AG08396 (cell line): ENCODE results near the gene SMYD4.
A peak's percentile ranks its signal among the peaks of the same experiment; 100 is the strongest.
"Not testable (repeated sequence)": the region's sequence is repeated elsewhere in the genome, so short reads cannot be mapped to it uniquely, and the experiment has no call there.

ENCODE experiments used
- DNase-seq: peaks from one replicate; pipeline ENCODE4 v3.0.0; 2012; ENCODE audit warnings: low spot score, mixed read lengths

The SMYD4 gene

DNA sequence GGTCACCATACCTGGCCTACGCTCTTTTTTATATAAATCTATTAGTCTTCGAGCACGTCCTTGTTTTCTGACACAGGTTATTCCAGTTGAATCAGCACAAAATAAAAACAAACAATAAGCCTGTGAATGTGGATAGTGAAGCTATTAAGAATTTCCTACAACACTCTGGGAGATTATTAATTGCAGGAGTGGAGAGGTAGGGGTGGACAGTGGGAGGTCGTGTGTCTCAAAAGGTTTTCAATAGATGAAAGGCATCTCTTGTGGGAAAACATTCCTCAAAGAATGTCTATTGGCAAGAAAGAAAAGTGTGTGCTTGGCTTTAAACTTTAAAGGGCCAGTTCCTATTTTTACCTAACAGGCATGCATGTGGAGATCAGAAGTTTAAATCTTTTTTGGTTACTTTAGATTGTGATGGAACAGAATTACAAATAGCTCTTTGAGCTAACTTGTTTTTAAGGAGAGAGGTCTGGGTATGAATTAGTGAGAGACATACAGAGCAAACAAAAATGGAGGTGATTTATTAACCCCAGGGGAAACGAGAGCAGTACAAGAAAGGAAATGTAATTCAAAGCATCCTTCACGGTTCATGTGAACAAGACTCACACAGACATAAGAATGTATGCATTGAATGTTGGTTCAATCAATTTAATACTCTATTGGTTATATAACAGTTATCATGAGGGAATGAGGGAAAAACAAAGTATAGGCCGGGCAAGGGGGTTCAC lies 9.0 kb downstream of the SMYD4 start:
- DNase-seq: no peak

DNA sequence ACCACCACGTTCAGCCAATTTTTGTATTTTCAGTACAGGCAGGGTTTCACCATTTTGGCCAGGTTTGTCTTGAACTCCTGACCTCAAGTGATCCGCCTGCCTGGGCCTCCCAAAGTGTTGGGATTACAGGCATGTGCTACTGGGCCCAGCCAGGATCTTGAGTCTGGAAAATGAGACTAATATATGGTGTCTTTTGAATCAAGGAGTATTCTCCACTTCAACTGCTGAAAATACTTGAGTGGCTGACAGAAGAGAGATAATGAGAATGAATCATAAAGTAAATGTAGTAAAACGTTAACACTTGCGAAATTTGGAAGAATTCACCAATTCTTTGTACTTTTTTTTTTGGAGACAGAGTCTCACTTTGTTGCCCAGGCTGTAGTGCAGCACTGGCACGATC lies 16.6 kb downstream of the SMYD4 start:
- DNase-seq: no peak

DNA sequence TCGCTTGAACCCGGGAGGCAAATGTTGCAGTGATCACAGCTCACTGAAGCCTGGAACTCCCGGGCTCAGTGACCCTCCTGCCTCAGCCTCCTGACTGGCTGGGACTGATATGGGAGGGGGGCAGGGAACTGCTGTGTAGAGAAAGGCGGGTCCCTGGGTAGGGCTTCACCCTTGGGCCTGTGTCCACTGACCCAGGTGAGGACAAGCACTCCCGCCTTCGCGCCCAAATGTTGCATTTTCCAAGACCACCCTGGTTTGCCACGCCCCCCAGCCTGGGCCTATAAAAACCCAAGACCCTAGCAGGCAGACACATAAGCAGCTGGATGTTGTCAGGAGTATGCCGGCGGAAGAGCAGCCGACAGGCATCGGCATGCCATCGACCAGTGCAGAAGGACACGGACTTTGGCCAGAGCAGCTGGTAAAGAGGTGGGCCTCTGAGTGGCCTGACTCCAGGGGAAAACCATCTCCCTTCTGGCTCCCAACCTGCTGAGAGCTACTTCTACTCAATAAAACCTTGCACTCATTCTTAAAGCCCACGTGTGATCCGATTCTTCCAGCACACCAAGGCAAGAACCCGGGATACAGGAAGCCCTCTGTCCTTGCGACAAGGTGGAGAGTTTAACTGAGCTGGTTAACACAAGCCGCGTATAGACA lies 19.1 kb downstream of the SMYD4 start:
- DNase-seq: no peak

DNA sequence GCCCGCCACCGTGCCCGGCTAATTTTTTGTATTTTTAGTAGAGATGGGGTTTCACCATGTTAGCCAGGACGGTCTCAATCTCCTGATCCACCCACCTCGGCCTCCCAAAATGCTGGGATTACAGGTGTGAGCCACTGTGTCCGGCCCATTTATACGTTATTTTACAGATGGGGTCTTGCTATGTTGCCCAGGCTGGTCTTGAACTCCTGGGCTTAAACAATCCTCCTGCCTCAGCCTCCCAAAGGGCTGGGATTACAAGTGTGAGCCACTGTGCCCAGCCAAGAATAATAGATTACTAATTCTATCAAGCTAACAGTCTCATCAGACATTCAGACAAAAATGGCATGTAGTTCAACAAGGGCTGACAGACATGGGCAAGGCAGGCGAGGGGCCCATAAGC lies 19.9 kb downstream of the SMYD4 start:
- DNase-seq: not testable (repeated sequence)

DNA sequence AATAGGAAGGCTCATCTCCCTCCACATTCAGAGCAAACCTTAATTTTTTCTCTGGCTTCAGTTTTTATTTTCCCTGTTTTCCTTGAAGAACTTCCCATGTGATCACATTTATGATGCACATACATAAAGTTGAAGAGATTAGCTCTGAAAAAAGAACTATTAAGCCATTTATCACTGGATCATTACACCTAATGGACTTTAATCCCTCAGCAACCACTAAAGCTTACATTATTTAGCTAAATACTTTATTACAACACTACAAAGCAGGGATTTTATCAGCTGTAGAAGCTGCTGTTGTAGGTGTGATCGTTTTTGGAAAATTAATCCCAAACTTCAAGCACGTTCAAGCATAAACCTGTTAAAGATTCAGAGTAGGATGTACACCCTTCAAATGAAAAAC lies 21.1 kb downstream of the SMYD4 start:
- DNase-seq: no peak

DNA sequence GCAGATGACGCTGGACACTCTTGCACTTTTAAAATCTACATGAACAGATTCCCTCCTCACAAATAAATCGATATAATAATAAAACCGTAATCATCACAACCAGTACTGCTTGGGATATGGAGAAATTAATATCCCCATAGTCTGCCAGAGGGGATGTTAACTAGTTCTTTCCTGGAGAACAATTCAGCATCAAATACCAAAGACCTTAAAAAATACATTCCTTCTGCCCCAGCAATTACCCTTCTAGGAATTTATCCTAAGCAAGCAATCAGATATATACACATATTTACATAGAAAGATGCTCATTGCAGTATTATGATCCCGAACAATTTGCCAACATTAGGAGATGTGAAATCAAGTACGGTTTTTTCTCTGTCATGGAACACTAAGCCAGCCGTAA lies 21.8 kb downstream of the SMYD4 start:
- DNase-seq: no peak

DNA sequence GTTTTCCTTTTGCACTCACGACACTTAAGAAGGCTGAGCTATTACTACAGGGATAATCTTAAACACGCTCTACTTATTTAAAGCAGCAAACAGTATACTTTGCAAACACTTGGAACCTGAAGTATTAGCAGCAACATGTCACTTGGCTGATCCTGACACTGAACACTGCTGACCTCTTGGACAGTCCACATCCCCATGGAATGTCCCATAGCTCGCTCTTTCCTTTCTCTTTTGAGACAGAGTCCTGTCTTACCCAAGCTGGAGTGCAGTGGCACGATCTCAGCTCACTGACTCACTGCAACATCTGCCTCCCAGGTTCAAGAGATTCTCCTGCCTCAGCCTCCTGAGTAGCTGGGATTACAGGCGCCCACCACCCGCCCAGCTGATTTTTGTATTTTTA lies 26.4 kb downstream of the SMYD4 start:
- DNase-seq: no peak

DNA sequence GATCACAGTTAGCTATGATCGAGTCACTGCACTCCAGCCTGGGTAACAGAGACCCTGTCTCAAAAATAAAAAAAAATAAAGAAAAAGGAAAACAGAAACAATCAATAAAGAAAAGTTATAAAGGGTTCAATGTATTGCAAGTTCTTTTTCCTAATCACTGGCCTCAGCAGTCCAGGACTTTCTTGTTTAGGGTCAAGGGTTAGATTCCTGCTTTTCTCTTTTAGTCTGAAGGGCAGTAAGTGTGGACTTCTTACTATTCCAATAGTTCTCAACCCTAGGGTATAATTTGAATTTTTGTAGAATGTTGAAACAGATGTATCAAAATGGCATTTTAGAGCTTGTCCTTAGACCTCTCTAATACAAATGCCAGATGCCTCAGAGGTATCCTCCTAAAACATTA lies 27.3 kb downstream of the SMYD4 start:
- no peak for DNase-seq

DNA sequence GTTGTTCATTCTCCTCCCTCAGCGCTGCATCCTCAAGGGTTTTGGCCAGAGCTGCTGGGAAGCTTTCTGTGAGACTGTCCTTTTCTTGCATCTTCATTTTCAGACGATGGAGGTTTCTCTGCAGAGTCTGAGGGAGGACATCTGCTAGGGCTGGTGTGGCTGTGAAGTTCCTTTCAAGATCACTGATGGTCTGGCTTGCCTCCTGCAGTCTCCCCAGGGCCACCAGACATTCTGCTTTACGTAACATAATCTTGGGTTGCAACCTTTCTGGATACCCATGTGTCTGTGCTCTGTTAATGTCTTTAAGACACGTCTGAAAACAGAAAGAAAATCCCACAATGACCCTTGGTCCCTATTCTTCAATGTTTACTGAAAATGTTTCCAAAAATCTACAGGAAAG lies 29.0 kb downstream of the SMYD4 start:
- DNase-seq: no peak

DNA sequence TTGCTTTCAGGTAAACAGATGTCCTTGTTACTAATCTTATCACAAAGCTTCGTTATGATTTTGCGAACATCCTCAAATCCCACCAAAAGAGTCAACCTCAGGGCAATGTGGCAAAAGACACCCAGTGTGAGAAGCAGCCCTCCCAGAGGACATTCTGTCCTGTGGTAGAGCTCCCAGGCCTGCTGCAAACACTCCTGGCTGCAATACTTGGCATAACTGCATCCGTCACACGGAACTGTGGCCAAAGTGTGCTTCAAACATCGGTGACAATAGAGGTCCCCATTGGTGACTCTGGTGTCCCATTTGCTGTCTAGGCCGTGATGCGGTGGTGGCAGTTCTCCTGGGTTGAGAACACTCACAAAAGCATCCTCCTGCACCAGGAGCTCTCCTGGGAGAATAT lies 29.5 kb downstream of the SMYD4 start:
- DNase-seq: no peak

DNA sequence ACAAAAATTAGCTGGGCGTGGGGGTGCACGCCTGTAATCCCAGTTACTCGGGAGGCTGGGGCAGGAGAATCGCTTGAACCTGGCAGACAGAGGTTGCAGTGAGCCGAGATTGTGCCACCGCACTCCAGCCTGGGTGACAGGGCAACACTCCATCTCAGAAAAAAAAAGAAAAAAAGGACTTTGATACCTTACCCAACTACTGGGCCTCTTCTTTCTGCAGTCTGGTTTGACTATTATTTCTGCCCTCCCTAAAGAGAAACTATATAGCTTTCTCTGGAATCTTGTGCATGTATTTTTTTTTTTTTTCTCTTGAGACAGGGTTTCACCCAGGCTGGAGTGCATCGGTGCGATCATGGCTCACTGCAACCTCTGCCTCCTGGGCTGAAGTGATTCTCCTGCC lies 31.9 kb downstream of the SMYD4 start:
- not testable (repeated sequence) for DNase-seq

DNA sequence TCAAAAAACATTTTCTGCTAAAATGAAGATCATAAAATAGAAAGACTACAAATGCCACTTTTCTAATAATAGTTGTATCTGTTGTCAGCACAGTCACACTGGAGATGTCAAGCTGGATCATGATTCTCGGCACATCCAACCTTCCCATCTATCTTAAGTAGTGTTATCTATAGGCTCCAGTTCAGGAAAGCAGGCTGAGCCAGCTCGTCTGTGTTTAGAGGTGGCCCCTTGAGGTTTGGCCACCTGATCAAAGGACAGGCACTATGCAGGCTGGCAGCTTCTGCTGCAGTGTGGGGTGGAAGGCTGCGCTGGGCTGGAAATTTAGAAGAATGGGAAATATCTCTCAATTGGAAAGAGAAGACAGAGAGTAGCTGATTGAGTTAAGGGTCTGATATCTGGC lies 32.4 kb downstream of the SMYD4 start:
- DNase-seq: no peak

DNA sequence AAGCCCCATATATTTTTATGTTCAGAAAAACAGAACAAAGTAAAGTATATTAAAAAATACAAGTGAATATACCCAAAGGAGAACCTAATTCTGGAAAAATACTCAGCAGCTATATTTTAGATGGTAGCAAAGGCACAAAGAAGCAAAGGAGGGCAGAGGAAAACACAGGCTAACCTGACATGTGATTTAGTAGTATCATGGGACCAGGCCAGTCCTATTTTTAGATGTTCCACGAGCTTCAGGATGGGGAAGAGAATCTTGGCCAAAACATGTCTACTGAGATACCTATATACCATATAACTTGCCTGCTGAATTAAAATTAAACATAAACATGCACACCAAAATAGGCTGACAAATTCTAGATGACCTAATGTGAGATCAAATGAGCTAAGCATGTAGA lies 32.9 kb downstream of the SMYD4 start:
- DNase-seq: no peak

DNA sequence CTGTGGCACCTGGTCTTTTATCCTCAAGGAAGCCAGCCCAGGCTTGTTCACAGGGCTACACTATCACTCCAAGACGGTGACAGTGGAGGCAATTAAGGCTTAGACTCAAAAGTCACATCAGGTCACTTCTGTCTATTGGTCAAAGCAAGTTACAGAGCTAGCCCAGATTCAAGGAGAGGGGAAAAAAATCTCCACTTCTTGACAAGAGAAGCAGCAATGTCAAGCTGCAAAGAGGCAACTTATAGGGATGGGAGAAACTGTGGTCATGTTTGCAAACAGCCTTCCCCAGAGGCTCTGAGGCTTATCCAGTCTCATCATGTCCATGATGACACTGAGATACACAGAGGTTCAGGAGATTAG lies 36.3 kb downstream of the SMYD4 start:
- no peak for DNase-seq

DNA sequence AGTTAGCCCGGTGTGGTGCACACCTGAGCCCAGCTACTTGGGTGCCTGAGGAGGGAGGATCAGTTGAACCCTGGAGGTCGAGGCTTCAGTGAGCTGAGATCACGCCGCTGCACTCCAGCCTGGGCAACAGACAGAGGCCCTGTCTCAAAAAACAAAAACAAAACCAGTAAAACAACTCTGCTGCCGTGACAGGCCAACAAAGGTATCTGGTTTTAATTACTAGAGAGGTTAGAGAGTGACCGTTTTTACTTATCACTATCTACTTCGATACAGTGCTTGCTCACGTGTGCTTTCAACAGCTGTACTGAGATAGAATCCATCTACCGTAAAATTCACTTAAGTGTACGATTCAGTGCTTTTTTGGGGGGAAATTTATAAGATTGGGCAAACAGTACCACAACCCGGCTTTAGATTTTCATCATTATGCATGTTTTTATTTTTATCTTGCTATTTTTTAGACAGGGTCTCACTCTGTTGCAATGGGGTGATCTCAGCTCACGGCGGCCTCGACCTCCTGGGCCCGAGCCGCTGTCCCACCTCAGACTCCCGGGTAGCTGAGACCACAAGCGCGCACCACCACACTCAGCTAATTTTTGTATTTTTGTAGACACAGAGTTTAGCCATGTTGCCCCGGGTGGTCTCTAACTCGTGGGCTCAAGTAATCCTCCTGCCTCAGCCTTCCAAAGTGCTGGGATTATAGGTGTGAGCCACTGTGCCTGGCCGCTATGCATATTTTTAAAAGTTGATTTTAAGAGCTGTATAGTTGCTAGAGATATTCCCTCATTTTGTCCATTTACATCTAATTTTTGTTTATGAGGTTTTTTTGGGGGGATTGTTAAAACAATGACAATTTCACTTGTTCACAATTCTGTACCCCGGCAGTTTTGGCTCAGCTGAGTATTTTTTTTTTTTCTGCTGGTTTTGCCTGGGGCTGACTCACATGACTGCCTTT lies 36.9 kb downstream of the SMYD4 start:
- DNase-seq: no peak

DNA sequence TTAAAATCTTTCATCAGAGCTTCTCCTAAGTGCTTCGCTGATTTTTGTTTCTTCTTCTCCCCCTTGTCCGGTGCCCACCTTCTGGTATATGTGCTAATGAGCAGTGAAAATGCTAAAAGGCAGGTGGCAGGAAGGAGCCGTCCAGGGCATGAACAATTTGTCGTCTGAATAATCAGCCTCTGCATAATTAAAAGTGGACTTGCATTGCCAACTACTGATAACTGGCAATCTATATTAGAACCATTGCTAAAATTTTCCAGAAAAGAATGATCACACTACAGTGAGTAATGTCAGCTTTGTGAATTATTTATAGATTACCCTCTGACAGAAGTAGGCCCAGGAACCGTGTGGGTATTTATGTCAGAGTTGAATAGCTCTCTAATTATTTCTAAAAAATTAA lies 39.8 kb downstream of the SMYD4 start:
- DNase-seq: no peak

DNA sequence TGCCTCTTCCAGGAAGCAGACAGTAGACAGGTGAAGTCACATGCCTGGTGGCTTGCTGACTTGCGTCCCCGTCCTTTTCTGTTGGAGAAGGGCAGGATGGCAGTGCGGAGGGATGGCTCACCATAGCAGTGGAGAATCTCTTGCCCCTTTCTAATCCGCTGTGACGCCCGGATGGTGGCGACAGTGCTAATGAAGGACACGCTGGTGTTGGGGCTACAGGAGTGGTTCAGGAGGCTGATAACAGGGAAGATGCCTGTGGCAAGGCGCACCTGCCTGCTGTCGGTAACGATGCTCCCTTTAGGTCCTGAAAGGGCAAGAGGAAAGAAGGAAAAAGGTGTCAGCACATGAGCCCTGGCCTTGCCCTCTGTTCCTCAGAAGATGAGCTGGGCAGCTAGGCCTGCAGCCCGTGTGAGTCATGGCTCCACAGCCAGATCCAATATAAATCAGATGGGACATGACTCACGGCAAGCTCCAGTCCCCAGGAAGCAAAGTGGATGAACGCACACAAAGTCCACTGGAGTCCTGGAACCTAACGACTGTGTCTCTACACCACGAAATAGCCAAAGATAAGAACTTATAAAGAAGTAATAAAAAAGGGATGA lies 42.3 kb downstream of the SMYD4 start:
- DNase-seq: peak; percentile 93

DNA sequence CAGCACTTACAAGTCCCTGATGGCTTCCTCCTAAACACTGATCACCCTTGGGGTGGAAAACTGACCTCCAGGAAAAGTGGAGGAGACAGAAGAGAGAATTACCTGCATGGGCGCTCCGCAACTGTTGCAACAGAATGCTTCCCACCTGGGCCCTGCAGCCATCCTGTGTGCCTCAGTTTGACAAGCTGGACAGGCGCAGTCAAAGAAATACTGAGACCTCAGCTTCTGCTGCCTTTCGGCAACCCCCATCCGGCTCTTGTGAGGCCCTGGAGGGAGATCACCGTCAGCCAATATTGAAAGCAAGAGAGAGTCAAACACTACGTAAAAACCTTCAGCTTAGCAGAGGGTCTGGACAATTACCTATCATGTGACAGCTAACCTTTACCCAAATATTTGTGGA lies 43.0 kb downstream of the SMYD4 start:
- DNase-seq: no peak

DNA sequence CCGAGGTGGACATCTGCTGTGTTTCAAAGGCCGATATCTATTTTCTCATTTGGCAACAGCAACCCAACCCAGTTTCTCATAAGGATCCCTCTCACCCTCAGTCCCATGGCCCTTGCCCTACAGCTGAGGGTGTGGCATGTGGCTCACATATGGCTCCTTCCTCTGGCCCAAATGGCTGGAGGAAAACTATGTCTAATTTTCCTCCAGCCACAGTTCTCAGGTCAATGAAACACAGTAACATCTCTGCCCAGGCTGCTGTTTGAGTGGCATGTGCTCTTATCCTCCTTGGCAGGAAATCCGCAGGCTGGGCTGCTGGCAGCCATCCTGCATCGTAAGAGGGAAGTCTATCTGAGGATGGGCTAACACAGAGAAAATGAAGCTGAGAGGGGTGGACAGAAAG lies 43.8 kb downstream of the SMYD4 start:
- DNase-seq: no peak

DNA sequence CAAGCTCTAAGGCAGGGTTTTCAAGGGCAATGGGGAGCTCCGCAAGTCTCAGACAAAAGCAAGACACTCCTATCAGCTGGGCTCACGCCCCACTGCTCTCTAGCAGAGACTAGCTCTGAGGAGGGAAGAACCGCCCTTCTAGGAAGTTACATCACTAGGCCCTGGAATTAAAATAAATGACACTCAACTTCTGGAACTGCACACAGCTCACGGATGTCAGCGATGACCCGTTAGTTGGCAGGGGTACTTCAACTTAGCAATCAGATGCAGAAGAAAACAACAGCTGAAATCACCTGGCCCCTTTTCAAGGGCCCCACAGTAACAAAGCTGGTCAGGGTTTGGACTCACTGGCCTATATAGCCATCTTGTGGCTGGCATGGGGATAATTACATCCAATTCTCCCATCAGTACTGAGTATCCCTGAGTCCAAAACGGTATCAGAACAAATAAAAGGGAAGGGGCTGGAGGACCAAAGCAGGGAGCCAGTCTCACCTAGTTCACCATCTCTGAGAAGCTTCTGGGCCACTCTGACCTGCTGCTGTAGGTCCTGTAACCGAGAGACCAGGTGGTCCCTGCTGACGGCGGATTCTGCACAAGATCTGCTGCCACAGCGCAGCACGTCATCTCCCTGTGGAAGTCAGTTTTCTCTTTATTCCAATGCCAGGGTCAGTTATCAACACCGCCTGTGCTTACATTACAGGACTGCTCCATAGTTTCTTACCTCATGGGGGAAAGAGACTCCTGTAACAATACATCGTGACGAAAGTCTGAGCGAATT lies 45.7 kb downstream of the SMYD4 start:
- DNase-seq: peak; percentile 80

DNA sequence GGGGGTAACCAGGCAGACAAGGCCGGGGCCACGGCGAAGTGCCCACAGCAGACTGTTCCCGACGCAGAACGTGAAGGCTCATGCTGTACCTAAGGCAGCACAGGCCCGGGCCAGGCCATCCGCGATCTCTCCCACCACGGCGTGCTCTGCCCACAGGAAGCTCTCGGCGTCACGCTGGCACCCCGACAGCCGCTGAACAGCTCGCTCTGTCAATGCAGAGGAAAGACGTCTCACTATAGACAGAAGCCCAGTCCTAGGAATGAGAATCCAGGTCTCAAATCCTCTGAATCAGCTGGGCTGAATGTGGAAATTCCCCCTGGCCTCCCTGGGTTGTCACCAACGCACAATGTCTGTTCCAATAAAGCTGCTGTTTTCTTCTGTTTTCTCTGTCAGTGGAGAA lies 46.4 kb downstream of the SMYD4 start:
- no peak for DNase-seq

DNA sequence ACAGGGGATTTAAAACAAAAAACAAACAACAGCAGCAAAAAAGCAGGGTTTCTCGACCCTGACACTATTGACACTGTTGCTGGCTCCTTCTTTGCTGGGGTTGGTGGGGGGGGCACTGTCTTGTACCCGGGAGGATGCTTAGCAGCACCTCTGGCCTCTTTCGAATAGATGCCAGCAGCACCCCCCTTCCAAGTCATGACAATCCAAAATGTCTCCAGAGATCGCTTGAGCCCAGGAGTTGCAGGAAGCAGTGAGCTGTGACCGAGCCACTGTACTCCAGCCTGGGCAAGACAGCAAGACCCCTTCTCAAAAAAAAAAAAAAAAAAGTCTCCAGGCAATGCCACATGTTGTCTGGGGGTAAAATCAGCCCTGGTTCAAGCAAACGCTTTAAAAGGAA lies 47.5 kb downstream of the SMYD4 start:
- DNase-seq: no peak
